B cell (primary cell): ENCODE data around the gene DTD1.

ENCODE experiments used
- EZH2 ChIP-seq: IDR thresholded peaks from 2 replicates; pipeline ENCODE4 v1.6.1; 2012; ENCODE audit warnings: borderline replicate concordance, low read depth, mild to moderate bottlenecking, moderate library complexity, low read length; ENCODE audit not compliant: insufficient read depth, poor library complexity, severe bottlenecking
- TF ChIP-seq, protein P1 (sequence below): fragments of 200-600 bp; IDR thresholded peaks from one replicate; pipeline ENCODE4 v1.8.0; 2022; ENCODE audit warnings: antibody characterized with exemption, mild to moderate bottlenecking

DNA sequence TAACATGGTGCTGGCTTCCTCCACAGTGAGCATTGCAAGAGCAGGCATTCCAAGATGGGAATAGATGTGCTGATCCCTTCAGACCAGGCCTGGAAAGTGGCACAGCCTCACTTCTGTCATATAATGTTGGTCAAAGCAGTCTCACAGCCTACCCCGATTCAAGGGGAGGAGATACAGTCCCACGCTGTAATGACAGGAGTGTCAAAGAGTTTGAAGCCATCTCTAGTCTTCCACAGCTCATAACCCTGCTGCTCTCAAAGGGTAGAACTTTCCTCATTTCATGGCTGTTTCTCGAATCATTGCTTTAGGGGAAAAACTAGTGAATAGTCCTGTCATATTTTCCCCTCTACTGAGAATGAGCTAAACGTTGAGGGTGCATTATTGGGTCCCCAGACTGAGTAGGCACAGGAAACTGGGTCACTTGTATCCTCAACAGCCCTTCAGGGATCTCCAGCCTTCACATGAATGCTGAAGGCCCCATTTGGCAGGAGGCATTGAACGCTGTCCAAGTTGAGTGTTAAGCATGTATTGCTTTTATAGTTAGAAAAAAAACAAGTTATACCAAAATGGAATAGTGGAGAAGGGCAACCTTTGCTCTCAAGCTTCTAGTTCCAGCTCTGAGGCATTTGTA lies 27.3 kb downstream of the DTD1 start:
- TF ChIP-seq, protein P1, sequence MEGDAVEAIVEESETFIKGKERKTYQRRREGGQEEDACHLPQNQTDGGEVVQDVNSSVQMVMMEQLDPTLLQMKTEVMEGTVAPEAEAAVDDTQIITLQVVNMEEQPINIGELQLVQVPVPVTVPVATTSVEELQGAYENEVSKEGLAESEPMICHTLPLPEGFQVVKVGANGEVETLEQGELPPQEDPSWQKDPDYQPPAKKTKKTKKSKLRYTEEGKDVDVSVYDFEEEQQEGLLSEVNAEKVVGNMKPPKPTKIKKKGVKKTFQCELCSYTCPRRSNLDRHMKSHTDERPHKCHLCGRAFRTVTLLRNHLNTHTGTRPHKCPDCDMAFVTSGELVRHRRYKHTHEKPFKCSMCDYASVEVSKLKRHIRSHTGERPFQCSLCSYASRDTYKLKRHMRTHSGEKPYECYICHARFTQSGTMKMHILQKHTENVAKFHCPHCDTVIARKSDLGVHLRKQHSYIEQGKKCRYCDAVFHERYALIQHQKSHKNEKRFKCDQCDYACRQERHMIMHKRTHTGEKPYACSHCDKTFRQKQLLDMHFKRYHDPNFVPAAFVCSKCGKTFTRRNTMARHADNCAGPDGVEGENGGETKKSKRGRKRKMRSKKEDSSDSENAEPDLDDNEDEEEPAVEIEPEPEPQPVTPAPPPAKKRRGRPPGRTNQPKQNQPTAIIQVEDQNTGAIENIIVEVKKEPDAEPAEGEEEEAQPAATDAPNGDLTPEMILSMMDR = no peak
- no peak for TF ChIP-seq EZH2
